Left lobe of liver (tissue), 2 donors: ENCODE data around the gene NUDT14. TPM values are rescaled to one million over a fixed set of nuclear protein-coding genes. Genes with fewer than 3 reads are reported as not detected.

ENCODE experiments used
- ATAC-seq: fragments of 200-7000 bp; cut with Tn5 transposase; one replicate; pipeline ENCODE4 v1.9.1; 2020; ENCODE audit warnings: mild to moderate bottlenecking, moderate library complexity
- DNase-seq: peaks from one replicate; pipeline ENCODE4 v3.0.0-alpha.2; 2020; ENCODE audit warnings: low spot score
- total RNA-seq: library from RNA; stranded (reverse); gene quantifications from one replicate; pipeline ENCODE4 v1.2.1, GENCODE V29; 2021
- donor health status: DM: no; HTN: no; CAD: no; lungs with moderate emphysema.
- donor health status: DM: no; HTN: yes; CAD: no.

NUDT14 gene
- total RNA-seq, 1 donor from 2014 or later = 11.5 TPM

GRCh38 chr14:105138021-105138541 is 43.0 kb downstream of the NUDT14 start:
- peak; percentile 44 for DNase-seq
- ATAC-seq = peak; percentile 47

- DNase-seq (peak; percentile 34), ATAC-seq (no peak)
Observed at GRCh38 chr14:105137481-105138020, 43.6 kb downstream of the NUDT14 start.

- DNase-seq (peak; percentile 35), ATAC-seq (no peak)
Observed at GRCh38 chr14:105136401-105137322, 44.5 kb downstream of the NUDT14 start.

GRCh38 chr14:105135700-105136395 is 45.3 kb downstream of the NUDT14 start:
- DNase-seq (peak; percentile 5), ATAC-seq (no peak)

- DNase-seq (peak; percentile 3), ATAC-seq (no peak)
Observed at GRCh38 chr14:105132921-105133654, 48.0 kb downstream of the NUDT14 start.

GRCh38 chr14:105131241-105131640 is 49.9 kb downstream of the NUDT14 start:
- ATAC-seq = no peak
- DNase-seq = no peak

GRCh38 chr14:105128059-105128458 is 53.1 kb downstream of the NUDT14 start:
- ATAC-seq (no peak), DNase-seq (no peak)

GRCh38 chr14:105126981-105127329 is 54.2 kb downstream of the NUDT14 start:
- no peak for DNase-seq
- no peak for ATAC-seq

GRCh38 chr14:105126126-105126980 is 54.8 kb downstream of the NUDT14 start:
- DNase-seq = no peak
- no peak for ATAC-seq

GRCh38 chr14:105124823-105125222 is 56.3 kb downstream of the NUDT14 start:
- DNase-seq (peak; percentile 29), ATAC-seq (no peak)

GRCh38 chr14:105123981-105124765 is 56.9 kb downstream of the NUDT14 start:
- ATAC-seq = no peak
- DNase-seq = peak; percentile 19

GRCh38 chr14:105123064-105123665 is 57.9 kb downstream of the NUDT14 start:
- no peak for DNase-seq
- ATAC-seq = no peak

Other genes starting within 250 kb of the NUDT14 start
- 5.5 TPM for gene AHNAK2, start 202.9 kb downstream of the NUDT14 start, total RNA-seq
- gene CLBA1, start 195.5 kb downstream of the NUDT14 start, total RNA-seq = 2.2 TPM
- gene CDCA4, start 160.2 kb downstream of the NUDT14 start, total RNA-seq = 1.4 TPM
- gene GPR132, start 115.9 kb downstream of the NUDT14 start, total RNA-seq = 0.40 TPM
- gene JAG2, start 12.5 kb downstream of the NUDT14 start, total RNA-seq = 1.3 TPM
- 20.3 TPM for gene BTBD6, start 67.2 kb upstream of the NUDT14 start, total RNA-seq
- 20.5 TPM for gene BRF1, start 119.7 kb upstream of the NUDT14 start, total RNA-seq
- gene PACS2, start 133.4 kb upstream of the NUDT14 start, total RNA-seq = 26.6 TPM
- gene TEX22, start 217.2 kb upstream of the NUDT14 start, total RNA-seq = 1.3 TPM
- gene MTA1, start 238.5 kb upstream of the NUDT14 start, total RNA-seq = 39.2 TPM